ENCODE results near the gene EDEM1. TPM values are rescaled to one million over a fixed set of nuclear protein-coding genes. Genes with fewer than 3 reads are reported as not detected.
A peak's percentile ranks its signal among the peaks of the same experiment; 100 is the strongest.

Gene EDEM1
- total RNA-seq, 2 donors from 2014 or later, result 8.1 to 11.2 TPM

GRCh38 chr3:5187920-5188418, 462 bp downstream of the EDEM1 start:
- DNase-seq (ENCODE audit: low spot score), result no peak
- H3K27ac ChIP-seq, result peak overlapping the region; percentile 95 to 97
- no peaks in the 10 kb centered on the region for H3K9me3 ChIP-seq
- no peaks in the 10 kb centered on the region for H3K27me3 ChIP-seq
- H3K4me3 ChIP-seq, result peak overlapping the region; percentile 95 to 100
- no peaks in the 10 kb centered on the region for H3K36me3 ChIP-seq
- peaks cover 0 to 39% of the 10 kb centered on the region in 2 donors for H3K4me1 ChIP-seq
- no peak for TF ChIP-seq CTCF (IDR thresholded peaks at IDR 0.05)

- no peak for TF ChIP-seq CTCF (IDR thresholded peaks at IDR 0.05)
- DNase-seq (ENCODE audit: low spot score), result no peak
- Histone ChIP-seq H3K4me3 (peak overlapping the region; percentile 95 to 100), H3K9me3 (no peaks in the 10 kb centered on the region), H3K4me1 (peaks cover 0 to 37% of the 10 kb centered on the region in 2 donors), H3K36me3 (peaks cover 2% of the 10 kb centered on the region), H3K27ac (peak overlapping the region; percentile 95 to 97), H3K27me3 (no peaks in the 10 kb centered on the region)
Observed at GRCh38 chr3:5188419-5189221, 1.1 kb downstream of the EDEM1 start.

DNA sequence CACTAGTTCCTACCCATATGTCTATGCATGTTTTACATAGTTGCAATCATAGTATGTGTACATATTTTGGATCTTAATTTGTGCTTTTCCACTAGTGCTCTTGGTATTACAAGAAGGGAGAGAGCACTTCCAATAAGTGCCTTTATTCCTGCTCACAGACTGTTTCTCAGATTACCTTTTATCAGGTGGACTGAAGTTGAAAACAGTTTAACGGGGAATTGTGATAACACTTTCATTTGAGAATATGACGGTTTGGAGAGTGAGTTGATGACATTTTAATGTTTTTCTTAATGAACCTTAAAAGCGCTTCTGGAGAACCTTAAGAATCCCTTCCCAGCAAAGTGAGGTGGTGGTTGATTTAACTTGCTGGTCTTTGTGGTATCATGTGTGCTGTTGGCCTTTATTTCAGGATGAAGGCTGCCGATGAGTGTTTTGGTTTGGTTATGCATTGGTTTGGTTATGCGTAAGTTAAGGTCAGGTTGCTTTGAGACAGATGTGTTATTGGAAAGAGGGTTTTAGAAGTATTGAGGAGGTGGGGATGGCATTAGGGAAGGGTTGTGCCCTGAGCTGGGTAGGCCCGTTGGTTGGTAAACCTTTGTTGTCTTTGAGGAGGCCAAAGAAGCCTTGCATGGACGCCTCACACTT, 2.8 kb downstream of the EDEM1 start:
- peaks cover 0 to 41% of the 10 kb centered on the region in 2 donors for H3K4me1 ChIP-seq
- no peak overlapping the region for H3K4me3 ChIP-seq
- H3K36me3 ChIP-seq, result peaks cover 9% of the 10 kb centered on the region
- no peak for TF ChIP-seq CTCF (IDR thresholded peaks at IDR 0.05)
- H3K27me3 ChIP-seq, result no peaks in the 10 kb centered on the region
- no peaks in the 10 kb centered on the region for H3K9me3 ChIP-seq
- DNase-seq (ENCODE audit: low spot score), result no peak
- H3K27ac ChIP-seq, result no peak overlapping the region

GRCh38 chr3:5191555-5192304, 4.2 kb downstream of the EDEM1 start:
- no peak for TF ChIP-seq CTCF (IDR thresholded peaks at IDR 0.05)
- Histone ChIP-seq H3K4me1 (peaks cover 0 to 33% of the 10 kb centered on the region in 2 donors), H3K27ac (no peak overlapping the region), H3K4me3 (no peak overlapping the region), H3K27me3 (no peaks in the 10 kb centered on the region), H3K36me3 (peaks cover 9% of the 10 kb centered on the region), H3K9me3 (no peaks in the 10 kb centered on the region)
- DNase-seq (ENCODE audit: low spot score), result no peak

- H3K27ac ChIP-seq, result no peak overlapping the region
Observed at GRCh38 chr3:5192571-5193365, 5.3 kb downstream of the EDEM1 start.

More at GRCh38 chr3:5192571-5193365, 5.3 kb downstream of the EDEM1 start:
- peaks cover 0 to 40% of the 10 kb centered on the region in 2 donors for H3K4me1 ChIP-seq
- H3K4me3 ChIP-seq, result no peak overlapping the region
- TF ChIP-seq CTCF (IDR thresholded peaks at IDR 0.05), result no peak
- peaks cover 9% of the 10 kb centered on the region for H3K36me3 ChIP-seq
- no peaks in the 10 kb centered on the region for H3K27me3 ChIP-seq
- DNase-seq (ENCODE audit: low spot score), result no peak
- no peaks in the 10 kb centered on the region for H3K9me3 ChIP-seq

Data from right atrium auricular region (tissue), 2 donors.